AG04450 (cell line): Measurements from ENCODE around the gene ADH7. TPM values are rescaled to one million over a fixed set of nuclear protein-coding genes. Genes with fewer than 3 reads are reported as not detected.

Experiments used
- CTCF ChIA-PET: fragments of 300-600, 350-600 bp; formaldehyde crosslinking; extraction: SDS; loops from one replicate; lab custom pipeline; 2022; ENCODE audit warnings: antibody characterized with exemption, inconsistent platforms; lab: Charles Lee
- POLR2A ChIA-PET: fragments of 350-600 bp; formaldehyde crosslinking; extraction: SDS; loops from one replicate; lab custom pipeline; 2021; ENCODE audit warnings: antibody characterized with exemption, inconsistent platforms; lab: Yijun Ruan, JAX
- DNase-seq: peaks from one replicate; pipeline ENCODE4 v3.0.0-alpha.2; 2011; ENCODE audit warnings: low read depth, low spot score
- H3K27ac ChIP-seq: one replicate; pipeline ENCODE4 v1.5.1; 2012; ENCODE audit warnings: low read depth, low read length, control low read depth
- H3K27me3 ChIP-seq: one replicate; pipeline ENCODE4 v1.6.0; 2012; ENCODE audit warnings: low read length; ENCODE audit not compliant: control insufficient read depth, insufficient read depth
- H3K4me3 ChIP-seq: 2 replicates; pipeline ENCODE4 v1.5.1; 2011; ENCODE audit warnings: mild to moderate bottlenecking, low read depth, low read length, control low read depth
- H3K9me3 ChIP-seq: 2 replicates; pipeline ENCODE4 v1.5.1; 2012; ENCODE audit warnings: low read length; ENCODE audit not compliant: control insufficient read depth, insufficient read depth
- polyA plus RNA-seq: library from polyadenylated mRNA; depleted of rRNA; stranded (reverse); fragments of >200 nt; gene quantifications from 2 replicates; pipeline ENCODE4 v1.2.3, GENCODE V29; 2011
- TF ChIP-seq, protein P1 (sequence below): IDR thresholded peaks from 2 replicates; pipeline ENCODE4 v1.5.1; 2011; ENCODE audit warnings: low read depth, low read length, control low read depth, inconsistent platforms

Gene ADH7
- polyA plus RNA-seq, 1 experiment: not detected

DNA sequence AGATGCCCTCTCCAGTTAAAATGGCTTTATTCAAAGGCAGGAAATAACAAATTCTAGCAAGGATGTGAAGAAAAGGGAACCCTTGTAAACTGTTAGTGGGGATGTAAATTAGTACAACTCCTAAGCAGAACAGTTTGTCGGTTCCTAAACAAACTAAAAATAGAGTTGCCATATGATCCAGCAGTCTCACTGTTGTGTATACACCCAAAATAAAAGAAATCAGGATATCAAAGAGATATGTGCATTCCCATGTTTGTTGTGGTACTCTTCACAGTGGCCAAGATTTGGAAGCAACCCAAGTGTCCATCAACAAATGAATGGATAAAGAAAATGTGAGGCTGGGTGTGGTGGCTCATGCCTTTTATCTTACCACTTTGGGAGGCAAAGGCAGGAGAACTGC lies 36.1 kb downstream of the ADH7 start:
- Histone ChIP-seq H3K27me3 (no peaks in the 10 kb centered on the region), H3K9me3 (no peaks in the 10 kb centered on the region), H3K27ac (no peak overlapping the region), H3K4me3 (no peak overlapping the region)
- POLR2A ChIA-PET: no interaction called here
- DNase-seq: no peak
- TF ChIP-seq, protein P1, sequence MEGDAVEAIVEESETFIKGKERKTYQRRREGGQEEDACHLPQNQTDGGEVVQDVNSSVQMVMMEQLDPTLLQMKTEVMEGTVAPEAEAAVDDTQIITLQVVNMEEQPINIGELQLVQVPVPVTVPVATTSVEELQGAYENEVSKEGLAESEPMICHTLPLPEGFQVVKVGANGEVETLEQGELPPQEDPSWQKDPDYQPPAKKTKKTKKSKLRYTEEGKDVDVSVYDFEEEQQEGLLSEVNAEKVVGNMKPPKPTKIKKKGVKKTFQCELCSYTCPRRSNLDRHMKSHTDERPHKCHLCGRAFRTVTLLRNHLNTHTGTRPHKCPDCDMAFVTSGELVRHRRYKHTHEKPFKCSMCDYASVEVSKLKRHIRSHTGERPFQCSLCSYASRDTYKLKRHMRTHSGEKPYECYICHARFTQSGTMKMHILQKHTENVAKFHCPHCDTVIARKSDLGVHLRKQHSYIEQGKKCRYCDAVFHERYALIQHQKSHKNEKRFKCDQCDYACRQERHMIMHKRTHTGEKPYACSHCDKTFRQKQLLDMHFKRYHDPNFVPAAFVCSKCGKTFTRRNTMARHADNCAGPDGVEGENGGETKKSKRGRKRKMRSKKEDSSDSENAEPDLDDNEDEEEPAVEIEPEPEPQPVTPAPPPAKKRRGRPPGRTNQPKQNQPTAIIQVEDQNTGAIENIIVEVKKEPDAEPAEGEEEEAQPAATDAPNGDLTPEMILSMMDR: no peak
- CTCF ChIA-PET: interaction anchor here (0.6 kb wide), 1 partner anchor 281 kb away, joined by 3 read pairs; no protein-coding TSS in a partner anchor

DNA sequence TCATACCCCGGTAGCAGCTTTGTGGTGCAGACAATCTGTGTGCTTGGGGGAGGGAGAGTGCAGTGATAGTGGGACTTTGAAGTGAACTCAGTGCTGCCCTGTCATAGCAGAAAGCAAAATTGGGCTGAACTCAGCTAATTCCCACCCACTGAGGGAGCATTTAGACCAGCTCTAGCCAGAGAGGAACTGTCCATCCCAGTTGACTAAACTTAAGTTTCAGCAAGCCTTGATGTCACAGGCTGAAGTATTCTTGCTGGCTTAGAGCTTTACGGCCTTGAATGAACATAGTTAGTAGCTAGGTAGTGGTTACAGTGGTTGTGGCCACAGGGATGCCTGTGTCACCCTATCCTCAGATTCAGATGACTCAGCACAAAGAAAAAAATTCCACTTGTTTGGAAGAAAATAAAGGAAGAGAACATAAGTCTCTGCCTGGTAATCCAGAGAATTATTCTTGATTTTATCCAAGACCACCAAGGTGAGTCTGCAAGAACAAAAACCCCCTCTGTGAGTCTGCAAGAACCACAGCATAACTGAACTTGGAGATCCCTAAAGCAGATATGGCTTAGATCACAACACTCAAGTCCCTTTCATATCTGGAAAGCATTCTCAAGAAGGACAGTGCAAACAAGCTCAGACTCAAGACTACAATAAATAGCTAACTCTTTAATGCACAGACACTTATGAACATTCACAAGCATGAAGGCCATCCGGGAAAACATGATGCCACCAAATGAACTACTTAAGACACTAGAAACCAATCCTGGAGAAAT lies 39.4 kb downstream of the ADH7 start:
- TF ChIP-seq, protein P1: no peak
- POLR2A ChIA-PET: interaction anchor here (0.6 to 1.5 kb wide), 2 partner anchors 12 to 309 kb away, joined by 4 to 6 read pairs; no protein-coding TSS in a partner anchor
- Histone ChIP-seq H3K27ac (peak overlapping the region; percentile 69), H3K4me3 (no peak overlapping the region), H3K27me3 (no peaks in the 10 kb centered on the region), H3K9me3 (no peaks in the 10 kb centered on the region)
- CTCF ChIA-PET: interaction anchor here (0.6 to 1.5 kb wide), 3 partner anchors 9 to 278 kb away, joined by 3 to 9 read pairs (median 4); no protein-coding TSS in a partner anchor
- no peak for DNase-seq

DNA sequence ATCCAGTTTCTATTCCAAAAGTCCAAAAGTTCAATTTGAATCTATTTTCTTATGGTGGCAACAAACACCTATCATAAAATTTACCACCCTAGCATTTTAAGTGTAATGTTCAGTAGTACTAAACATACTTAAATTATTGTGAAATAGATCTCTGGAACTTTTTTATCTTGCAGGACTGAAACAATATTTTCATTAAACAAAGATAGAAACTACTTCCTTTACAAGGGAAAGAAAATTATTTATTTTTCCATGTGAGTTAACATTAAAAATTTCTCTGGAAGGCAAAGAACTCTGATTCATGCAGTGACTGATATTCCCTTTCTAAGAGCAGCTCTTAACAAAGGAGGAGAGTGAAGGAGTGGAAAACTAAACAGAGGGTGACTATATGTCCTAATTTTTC lies 40.2 kb downstream of the ADH7 start:
- H3K4me3 ChIP-seq: no peak overlapping the region
- DNase-seq: no peak
- TF ChIP-seq, protein P1: no peak
- POLR2A ChIA-PET: interaction anchor here (1.5 kb wide), 1 partner anchor 11 kb away, joined by 4 read pairs; no protein-coding TSS in a partner anchor
- peak overlapping the region; percentile 69 for H3K27ac ChIP-seq
- H3K27me3 ChIP-seq: no peaks in the 10 kb centered on the region
- CTCF ChIA-PET: interaction anchor here (1.5 kb wide), 1 partner anchor 10 kb away, joined by 9 read pairs; no protein-coding TSS in a partner anchor
- no peaks in the 10 kb centered on the region for H3K9me3 ChIP-seq

DNA sequence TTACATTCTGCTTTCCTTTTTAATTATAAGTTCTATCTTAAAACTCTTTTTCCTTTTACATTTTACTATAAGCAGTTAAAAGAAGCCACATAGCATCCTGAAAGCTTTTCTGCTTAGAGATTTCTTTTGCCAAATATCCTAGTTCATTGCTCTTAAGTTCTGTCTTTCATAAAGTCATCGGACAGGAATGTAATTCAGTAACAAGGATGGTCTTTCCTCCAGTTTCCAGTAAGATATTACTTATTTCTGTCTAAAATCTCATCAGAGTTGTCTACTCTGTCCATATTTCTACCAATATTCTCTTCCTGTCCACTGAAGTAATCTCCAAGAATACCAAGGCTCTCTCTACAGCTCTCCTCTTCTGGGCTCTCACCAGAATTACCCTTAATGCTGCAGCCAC lies 45.1 kb downstream of the ADH7 start:
- Histone ChIP-seq H3K4me3 (no peak overlapping the region), H3K27ac (peak overlapping the region; percentile 93), H3K27me3 (no peaks in the 10 kb centered on the region), H3K9me3 (no peaks in the 10 kb centered on the region)
- ChIA-PET CTCF (interaction anchor here (1.6 kb wide), 1 partner anchor 72 kb away, joined by 3 read pairs; no protein-coding TSS in a partner anchor), POLR2A (interaction anchor here (1.8 kb wide), 1 partner anchor 14 kb away, joined by 9 read pairs; no protein-coding TSS in a partner anchor)
- peak; percentile 36 for DNase-seq
- TF ChIP-seq, protein P1: no peak

DNA sequence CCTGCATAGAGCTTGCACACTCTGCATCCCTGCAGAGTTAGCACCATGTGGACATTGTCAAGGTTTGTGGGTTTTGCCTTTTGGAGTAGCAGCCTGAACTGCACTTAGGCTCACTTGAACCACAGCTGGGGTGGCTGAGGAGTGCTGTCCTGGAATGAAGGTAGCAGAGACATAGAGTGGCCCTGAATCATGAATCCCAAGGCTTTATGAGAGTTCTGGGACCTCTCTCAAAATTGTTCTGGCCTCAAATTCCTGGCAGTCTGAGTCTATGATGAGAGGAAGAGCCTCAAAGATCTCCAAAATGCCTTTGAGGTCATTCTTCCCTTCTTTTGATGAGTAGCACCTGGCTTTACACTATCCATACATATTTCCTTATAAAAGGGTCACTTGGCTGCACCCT lies 45.5 kb downstream of the ADH7 start:
- peak; percentile 49 for DNase-seq
- H3K27me3 ChIP-seq: no peaks in the 10 kb centered on the region
- ChIA-PET POLR2A (interaction anchor here (0.7 to 1.8 kb wide), 2 partner anchors 14 to 701 kb away, joined by 3 to 9 read pairs; no protein-coding TSS in a partner anchor), CTCF (no interaction called here)
- H3K4me3 ChIP-seq: no peak overlapping the region
- TF ChIP-seq, protein P1: no peak
- no peaks in the 10 kb centered on the region for H3K9me3 ChIP-seq
- peak overlapping the region; percentile 92 for H3K27ac ChIP-seq
